Measurements from ENCODE around the gene NEK4.
"Not testable (repeated sequence)": the region's sequence is repeated elsewhere in the genome, so short reads cannot be mapped to it uniquely, and the experiment has no call there.

The NEK4 gene

DNA sequence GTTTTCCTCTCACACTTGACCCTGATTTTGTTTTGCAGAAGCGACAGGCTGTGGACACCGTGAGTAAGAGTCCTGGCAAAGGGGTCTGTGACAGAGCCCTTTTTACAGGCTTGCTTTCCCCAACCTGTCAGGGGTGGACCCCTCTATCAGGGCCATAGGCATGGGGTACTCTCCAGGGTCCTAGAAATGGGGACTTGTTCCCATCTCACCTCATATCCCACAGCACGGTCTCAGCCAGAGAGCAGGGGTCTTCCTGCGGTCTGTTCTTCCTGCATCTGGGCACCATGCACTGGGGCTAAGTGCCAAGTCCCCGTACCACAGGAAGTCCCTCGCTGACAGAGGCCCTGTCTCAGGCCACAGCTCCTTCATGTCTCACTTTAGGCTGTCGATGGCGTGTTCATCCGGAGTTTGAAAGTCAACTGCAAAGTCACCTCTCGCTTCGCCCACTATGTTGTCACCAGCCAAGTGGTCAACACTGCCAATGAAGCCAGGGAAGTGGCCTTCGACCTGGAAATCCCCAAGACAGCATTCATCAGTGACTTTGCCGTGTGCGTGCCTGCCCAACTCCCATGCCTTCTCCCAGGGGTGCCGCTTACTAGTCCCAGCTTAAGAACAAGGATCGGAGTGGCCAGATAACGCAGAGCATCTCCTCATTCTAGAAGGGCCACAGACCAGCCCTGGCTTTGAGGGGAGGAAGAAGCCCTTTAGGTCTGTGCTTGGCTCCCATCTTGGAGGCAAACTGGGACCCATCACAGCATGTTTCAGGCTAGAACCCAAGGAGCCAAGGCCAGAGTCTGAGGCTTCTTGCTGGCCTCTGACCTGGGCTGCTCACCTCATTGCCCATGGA, 7.4 kb upstream of the NEK4 start:
- no peak for DNase-seq (ENCODE audit: low spot score)

- no peak for DNase-seq (ENCODE audit: low spot score)
Measured at GRCh38 chr3:52777127-52777958, 6.6 kb upstream of the NEK4 start, which contains the start of gene ITIH1. Gene ITIH1, plus strand, starts transcription at chr3:52777599. Its CDS starts 17 bp downstream, at chr3:52777616.

- DNase-seq (ENCODE audit: low spot score), result not testable (repeated sequence)
Measured at GRCh38 chr3:52776486-52776885, 5.7 kb upstream of the NEK4 start.

DNA sequence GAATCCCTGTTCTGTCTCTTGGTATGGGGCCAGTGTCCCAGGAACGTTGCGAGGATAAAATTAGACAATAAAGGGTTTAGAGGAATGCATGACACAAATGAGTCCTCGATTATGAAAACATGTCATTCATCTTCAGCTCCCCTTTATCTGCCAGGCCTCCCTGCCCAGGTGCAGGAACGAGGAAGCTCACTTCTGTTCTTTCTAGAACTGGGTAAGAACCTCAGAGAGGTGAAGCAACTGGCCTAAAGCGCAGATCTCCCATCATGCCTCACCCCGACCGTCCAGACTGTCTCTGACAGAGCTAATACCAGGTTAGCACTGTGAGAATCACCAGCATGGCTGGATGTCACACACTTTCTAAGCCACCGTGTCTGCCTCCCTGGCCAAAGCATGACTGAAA, 5.1 kb upstream of the NEK4 start:
- no peak for DNase-seq (ENCODE audit: low spot score)

- DNase-seq (ENCODE audit: low spot score), result no peak
Measured at GRCh38 chr3:52774901-52775864, 4.4 kb upstream of the NEK4 start.

GRCh38 chr3:52774066-52774713, 3.5 kb upstream of the NEK4 start:
- DNase-seq (ENCODE audit: low spot score), result no peak

DNA sequence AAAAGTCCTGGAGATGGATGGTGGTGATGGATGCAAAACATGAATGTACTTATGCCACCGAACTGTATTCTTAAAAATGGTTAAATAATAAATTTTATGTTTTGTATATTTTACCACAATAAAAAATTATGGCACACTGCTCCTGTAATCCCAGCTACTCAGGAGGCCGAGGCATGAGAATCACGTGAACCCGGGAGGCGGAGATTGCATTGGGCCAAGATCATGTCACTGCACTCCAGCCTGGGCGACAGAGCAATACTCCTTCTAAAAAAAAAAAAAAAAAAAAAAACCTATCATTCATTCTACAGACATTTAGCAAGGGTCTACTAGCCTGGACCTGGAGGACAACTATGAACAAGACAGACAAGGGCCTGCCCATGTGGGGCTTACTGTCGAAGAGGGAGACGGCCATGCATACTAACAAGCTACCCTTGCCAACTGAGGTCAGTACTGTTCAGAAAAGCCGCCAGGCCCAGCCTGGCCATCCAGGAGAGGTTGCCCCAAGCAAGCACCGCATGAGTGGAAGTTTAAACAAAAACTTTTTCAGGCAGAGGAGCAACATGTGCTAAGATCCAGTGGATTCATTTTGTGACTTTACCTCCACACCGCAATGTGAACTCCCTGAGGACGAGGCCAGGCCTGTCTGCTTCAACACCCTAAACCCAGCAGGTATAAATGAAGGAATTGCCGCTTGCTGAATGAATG, 2.8 kb upstream of the NEK4 start:
- no peak for DNase-seq (ENCODE audit: low spot score)

- no peak for DNase-seq (ENCODE audit: low spot score)
Measured at GRCh38 chr3:52771702-52772101, 962 bp upstream of the NEK4 start.

DNA sequence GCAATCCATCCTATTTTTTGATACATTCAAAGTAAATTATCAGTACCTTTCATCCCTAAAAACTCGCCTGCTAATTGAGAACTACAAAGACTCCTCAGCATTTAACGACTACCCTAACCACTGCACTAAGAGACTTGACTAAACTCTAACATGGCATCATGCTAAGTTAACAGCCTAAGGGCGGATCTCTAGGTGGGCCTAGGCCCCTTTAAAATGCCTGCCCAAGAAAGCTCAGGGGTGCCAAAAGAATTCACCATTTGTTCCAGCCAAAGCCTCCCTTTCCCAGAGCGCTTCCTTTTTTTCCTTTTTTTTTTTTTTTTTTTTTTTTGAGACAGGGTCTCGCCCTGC, 568 bp upstream of the NEK4 start:
- no peak for DNase-seq (ENCODE audit: low spot score)

DNA sequence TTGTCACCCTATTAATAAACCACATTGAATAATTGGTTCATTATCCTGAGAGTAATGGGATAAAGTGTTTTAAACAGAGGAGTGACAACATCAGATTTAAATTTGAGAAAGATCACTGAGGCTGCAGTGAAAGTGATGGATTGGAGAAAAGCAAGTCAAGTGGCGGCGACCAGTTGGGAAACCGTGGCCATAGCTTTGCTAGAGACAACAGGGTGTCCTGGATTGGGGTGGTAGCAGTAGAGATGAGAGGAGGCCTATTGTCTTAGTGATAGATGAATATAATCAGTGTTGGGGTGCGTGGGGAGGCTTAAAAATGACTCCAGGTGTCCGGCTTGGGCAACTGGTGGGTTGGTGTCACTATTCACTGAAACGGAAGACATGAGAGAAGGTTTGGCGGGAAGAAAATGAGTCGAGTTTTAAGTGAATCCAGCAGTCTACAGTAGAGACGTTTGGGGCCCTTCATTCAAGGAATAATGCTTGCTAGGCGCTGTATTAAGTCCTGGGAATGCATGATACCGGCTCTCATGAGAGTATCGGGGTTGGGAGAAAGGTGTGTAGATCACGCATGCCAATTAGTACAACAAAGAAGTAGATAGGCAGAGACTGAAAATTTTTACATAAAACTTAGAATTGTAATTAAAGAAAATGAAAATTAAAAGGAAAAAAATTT, 819 bp downstream of the NEK4 start:
- no peak for DNase-seq (ENCODE audit: low spot score)

DNA sequence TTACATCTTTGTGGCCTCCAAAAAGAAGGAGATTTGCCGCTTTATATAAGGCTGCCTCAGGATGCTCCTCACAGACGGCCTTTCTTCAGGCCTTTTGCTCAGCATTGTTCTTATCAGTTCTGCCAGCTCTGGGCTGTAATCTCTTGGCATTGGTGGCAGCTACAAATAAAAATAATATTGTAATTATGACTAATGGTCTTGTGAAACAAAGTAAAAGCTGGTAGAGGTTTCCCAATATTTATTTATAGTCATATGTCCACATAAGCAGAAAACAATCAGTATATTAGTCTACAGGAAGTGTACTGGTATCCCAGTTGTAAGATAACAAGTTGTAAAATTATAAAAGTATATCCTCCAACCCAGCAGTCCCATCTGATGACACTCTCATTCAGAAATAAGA, 7.3 kb downstream of the NEK4 start:
- DNase-seq (ENCODE audit: low spot score), result no peak

- DNase-seq (ENCODE audit: low spot score), result no peak
Measured at GRCh38 chr3:52756141-52756540, 14.6 kb downstream of the NEK4 start.

- DNase-seq (ENCODE audit: low spot score), result no peak
Measured at GRCh38 chr3:52754373-52754772, 16.4 kb downstream of the NEK4 start.

- DNase-seq (ENCODE audit: low spot score), result no peak
Measured at GRCh38 chr3:52752045-52752660, 18.6 kb downstream of the NEK4 start.

DNA sequence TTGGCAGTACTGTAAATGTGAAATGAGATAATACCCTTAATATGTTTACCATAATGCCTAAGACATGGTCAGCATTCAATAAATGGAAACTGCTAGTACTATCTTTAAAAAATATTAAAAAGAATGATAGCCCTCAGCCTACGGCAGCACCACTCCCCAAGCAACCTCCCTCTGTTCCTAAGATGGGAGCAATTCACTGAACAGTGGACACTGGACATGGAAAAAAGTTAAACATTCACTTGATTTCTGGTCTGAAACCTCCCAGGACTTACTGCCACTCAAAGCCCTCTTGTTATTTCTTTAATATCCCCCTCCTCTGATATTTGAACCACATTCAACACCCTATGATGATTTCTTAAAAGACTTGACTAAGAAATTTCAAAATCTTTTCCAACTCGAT, 27.0 kb downstream of the NEK4 start:
- DNase-seq (ENCODE audit: low spot score), result no peak

DNA sequence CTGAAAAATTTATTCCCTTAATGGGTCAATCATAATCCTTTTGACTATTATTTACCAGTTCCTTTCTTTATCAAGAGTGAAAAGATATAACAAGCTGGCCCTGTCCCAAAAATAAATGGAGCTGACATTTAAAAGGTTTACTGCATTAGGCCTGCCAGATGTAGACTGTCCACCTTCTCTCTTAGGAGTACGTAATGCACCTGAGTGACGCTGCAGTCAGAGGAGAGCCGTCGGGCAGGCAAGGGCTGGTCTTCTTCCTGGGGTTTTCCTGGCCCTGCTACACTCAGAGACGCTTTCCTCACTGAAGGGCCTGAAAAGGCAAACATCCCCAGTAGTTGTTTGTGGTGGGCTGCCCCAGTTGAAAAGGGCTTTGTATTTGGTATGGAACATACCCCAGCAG, 27.6 kb downstream of the NEK4 start:
- no peak for DNase-seq (ENCODE audit: low spot score)

DNA sequence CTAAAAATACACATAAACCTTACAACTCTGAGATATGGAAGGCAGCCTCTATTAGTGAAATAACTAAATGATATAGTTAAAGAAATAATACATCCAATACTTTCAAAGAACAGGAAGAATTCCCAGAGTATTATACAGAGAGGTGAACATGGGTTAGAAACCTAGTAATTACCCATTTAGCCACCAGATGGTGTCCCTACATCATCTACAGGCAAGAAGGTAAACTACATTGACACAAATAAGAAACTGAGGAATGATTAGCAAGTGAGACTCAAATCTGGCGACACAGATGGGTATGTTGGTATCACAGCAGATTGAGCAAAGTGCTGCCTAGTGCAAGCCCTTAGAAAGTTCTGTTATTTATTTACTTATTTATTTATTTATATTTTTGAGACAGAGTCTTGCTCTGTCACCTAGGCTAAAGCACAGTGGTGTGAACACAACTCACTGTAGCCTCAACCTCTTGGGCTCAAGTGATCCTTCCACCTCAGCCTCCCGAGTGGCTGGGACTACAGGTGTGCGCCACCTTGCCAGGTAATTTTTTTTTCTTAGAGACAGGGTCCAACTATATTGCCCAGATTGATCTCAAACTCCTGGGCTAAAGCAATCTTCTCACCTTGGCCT, 28.2 kb downstream of the NEK4 start:
- peak; percentile 37 for DNase-seq (ENCODE audit: low spot score)

DNA sequence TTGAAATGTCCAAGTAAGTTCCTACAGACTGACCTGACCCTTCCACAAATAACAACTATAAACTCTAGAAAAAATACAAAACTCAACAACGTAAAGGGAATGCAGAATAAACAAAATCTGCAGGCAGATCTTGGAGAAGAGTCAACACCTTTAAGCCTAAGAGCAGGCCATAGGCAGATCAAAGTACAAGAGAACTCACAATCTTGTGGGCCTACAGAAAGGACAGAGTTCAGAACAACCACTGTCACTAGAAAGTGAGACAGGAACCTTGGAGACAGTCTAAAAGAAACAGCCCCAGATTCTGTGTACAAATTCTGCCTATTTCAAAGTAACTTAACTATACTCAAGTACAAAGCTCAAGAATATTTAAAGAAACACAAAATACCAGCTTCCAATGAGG, 31.0 kb downstream of the NEK4 start:
- DNase-seq (ENCODE audit: low spot score), result no peak

DNA sequence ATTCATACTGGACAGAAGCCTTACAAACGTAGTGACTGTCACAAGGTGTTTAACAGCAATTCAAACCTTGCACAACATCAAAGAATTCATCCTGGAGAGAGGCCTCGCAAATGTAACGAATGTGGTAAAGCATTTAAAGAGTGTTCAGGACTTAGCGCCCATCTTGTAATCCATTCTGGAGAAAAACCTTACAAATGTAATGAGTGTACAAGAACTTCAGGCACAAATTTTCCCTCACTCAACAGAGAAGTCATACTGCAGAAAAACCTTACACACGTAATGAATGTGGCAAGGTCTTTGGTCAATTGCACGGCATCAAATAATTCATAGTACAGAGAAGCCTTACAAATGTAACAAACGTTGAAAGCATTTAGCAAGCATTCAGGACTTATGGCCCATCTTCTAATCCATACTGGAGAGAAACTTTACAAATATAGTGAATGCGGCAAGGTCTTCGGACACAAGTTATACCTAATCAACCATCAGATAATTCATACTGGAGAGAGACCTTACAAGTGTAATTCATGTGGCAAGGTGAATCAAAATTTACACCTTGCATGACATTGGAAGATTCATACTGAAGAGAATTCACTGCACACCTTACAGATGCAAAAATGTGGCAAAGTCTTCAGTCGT, 37.4 kb downstream of the NEK4 start:
- no peak for DNase-seq (ENCODE audit: low spot score)
